Effector memory CD8-positive, alpha-beta T cell (primary cell): ENCODE data around the gene SIX1.

Experiments used
- ATAC-seq: fragments of 150-1000 bp; cut with Tn5 transposase; replicated peaks from 2 replicates; pipeline ENCODE4 v1.10.0; 2021; ENCODE audit warnings: mild to moderate bottlenecking, moderate library complexity
- DNase-seq, 3 experiments: peaks; one replicate each; pipeline ENCODE4 v3.0.0; 2021
- H3K27ac Mint-ChIP-seq, 2 donors: one replicate each; pipeline ENCODE4 v1.8.0; 2022; ENCODE audit warnings: mild to moderate bottlenecking in 2 of 2, mixed read lengths in 2 of 2, moderate library complexity in 2 of 2
- H3K27me3 Mint-ChIP-seq, 2 donors: one replicate each; pipeline ENCODE4 v1.8.0; 2022; ENCODE audit warnings: mixed read lengths in 2 of 2
- H3K36me3 Mint-ChIP-seq: one replicate; pipeline ENCODE4 v1.8.0; 2022; ENCODE audit warnings: mild to moderate bottlenecking, moderate library complexity, mixed read lengths; ENCODE audit not compliant: insufficient read depth
- H3K4me1 Mint-ChIP-seq, 2 donors: one replicate each; pipeline ENCODE4 v1.8.0; 2022; ENCODE audit warnings: low read depth in 2 of 2, mixed read lengths in 2 of 2
- H3K4me3 Mint-ChIP-seq, 2 donors: one replicate each; pipeline ENCODE4 v1.8.0; 2022; ENCODE audit warnings: mild to moderate bottlenecking in 2 of 2, mixed read lengths in 2 of 2, moderate library complexity in 2 of 2
- H3K9me3 Mint-ChIP-seq, 2 donors: one replicate each; pipeline ENCODE4 v1.8.0; 2022; ENCODE audit warnings: mixed read lengths in 2 of 2

The SIX1 gene

DNA sequence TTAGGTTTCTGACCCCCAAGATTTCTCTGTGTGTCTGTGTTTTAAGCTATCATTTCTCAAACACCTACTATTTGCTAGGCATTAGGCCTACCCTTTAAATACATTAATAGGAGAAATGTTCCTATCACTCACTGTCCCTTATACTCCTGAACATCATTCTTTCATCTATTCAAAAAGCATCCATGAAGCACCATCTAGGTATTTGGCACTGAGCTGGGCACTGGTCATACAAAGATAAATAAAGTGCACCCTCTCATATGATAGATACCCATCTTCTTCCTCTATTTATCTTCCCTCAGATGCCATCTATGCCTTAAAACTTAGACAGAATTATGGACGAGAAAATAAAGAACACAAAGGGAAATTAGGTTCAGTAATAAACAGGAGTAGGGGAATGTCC is 20.4 kb downstream of the SIX1 start:
- ATAC-seq (no peak), DNase-seq (no peak)
- Mint-ChIP-seq H3K27me3 (peaks cover 6 to 16% of the 10 kb centered on the region in 2 donors), H3K9me3 (no peaks in the 10 kb centered on the region), H3K27ac (no peak overlapping the region), H3K36me3 (peaks cover 3% of the 10 kb centered on the region), H3K4me1 (peaks cover 10 to 12% of the 10 kb centered on the region in 2 donors), H3K4me3 (no peak overlapping the region)

DNA sequence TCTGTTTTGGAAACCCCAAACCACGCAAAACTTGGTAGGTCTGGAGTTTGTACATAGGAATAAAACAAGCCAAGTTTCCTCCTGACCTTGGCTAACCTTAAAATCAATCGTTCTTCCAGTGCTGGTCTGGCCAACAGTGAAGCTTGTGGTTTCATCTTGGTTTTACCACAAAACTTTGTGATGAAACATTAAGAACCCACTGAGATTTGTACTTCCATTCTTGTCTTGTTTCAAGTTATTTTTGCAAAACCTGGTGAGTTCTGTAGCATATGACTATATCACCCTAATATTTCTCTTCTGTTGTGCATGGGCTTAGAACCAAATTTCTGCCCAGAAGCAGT is 26.4 kb downstream of the SIX1 start:
- H3K27me3 Mint-ChIP-seq: peaks cover 19 to 48% of the 10 kb centered on the region in 2 donors
- DNase-seq (no peak), ATAC-seq (no peak)
- H3K4me3 Mint-ChIP-seq: no peak overlapping the region
- H3K4me1 Mint-ChIP-seq: no peaks in the 10 kb centered on the region
- H3K36me3 Mint-ChIP-seq: no peaks in the 10 kb centered on the region
- H3K27ac Mint-ChIP-seq: no peak overlapping the region
- no peaks in the 10 kb centered on the region for H3K9me3 Mint-ChIP-seq

DNA sequence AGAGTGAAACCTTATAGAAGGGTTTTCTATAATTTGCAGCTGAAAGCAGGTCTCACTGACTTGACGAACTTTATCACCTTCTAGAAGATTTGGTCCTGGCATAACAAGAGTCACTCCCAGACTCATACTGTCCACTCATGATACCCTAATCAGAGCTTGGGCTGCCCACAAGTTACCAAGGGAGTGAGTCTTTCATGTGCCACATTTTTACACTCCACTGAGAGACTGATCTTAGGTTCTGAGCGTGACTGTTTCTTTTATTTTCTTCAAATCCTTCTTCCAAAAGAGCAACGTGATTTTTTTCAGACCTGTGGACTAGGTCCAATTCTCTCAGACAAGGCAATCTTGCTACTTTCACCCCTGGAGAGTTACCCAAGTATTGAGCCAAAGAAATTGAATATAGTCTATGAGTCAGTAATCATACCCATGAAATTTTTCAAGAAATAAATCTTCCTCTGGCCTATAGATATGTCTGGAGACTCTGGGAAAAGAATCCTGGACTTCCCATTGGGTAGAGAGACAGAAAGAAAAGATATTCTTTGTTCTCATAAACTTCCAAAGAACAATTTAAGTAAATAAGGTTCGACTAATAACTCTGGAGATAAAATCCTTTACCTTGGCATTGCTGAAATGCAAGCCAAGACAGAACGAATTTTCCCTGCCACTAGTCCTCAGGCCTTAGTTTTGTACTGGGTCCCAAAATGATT is 26.9 kb downstream of the SIX1 start:
- no peaks in the 10 kb centered on the region for H3K4me1 Mint-ChIP-seq
- no peak overlapping the region for H3K27ac Mint-ChIP-seq
- H3K4me3 Mint-ChIP-seq: no peak overlapping the region
- DNase-seq: no peak
- no peak for ATAC-seq
- no peaks in the 10 kb centered on the region for H3K36me3 Mint-ChIP-seq
- H3K9me3 Mint-ChIP-seq: no peaks in the 10 kb centered on the region
- peaks cover 19 to 48% of the 10 kb centered on the region in 2 donors for H3K27me3 Mint-ChIP-seq

DNA sequence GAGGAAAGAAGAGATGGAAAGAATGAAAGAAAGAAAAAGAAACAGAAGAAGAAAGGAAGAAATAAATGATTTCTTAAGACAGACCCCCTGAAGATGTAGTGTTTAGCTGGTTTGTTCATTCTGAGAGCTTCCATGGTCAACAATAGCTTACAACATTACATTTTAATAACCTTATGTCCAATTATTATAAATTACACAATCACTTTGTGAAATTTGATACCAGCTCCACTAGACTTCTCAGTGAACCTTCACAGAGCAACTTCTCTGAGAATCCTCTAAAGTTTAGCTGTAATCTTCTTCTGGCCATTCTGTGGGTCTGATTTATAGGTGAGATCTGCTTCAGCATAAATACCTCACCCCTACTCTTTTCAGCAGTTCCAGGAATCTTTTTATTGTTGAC is 27.9 kb downstream of the SIX1 start:
- no peaks in the 10 kb centered on the region for H3K36me3 Mint-ChIP-seq
- H3K27me3 Mint-ChIP-seq: peaks cover 19 to 48% of the 10 kb centered on the region in 2 donors
- H3K4me3 Mint-ChIP-seq: no peak overlapping the region
- no peaks in the 10 kb centered on the region for H3K9me3 Mint-ChIP-seq
- no peaks in the 10 kb centered on the region for H3K4me1 Mint-ChIP-seq
- no peak for DNase-seq
- H3K27ac Mint-ChIP-seq: no peak overlapping the region
- ATAC-seq: no peak

DNA sequence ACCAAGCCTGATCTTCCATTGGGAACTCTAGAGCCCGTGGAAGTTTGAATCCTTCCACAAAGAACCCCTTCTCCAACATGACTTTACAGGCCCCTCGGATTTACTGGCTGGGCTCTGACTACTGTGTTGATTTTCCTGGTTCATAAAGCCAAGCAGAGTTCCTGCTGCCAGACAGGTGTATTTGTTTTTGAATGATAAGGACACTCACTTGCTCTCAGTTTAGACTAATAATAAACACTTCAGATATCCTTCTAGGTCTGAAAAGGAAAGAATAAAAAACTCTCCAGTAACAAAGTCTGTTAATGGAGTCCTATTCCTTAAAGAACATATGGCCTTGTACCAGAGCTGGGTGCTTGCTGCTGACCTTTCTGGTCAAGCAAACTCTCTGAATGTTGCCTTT is 31.0 kb downstream of the SIX1 start:
- DNase-seq: no peak
- Mint-ChIP-seq H3K4me1 (no peaks in the 10 kb centered on the region), H3K27me3 (peaks cover 23 to 38% of the 10 kb centered on the region in 2 donors), H3K4me3 (no peak overlapping the region), H3K9me3 (no peaks in the 10 kb centered on the region), H3K27ac (no peak overlapping the region), H3K36me3 (no peaks in the 10 kb centered on the region)
- ATAC-seq: no peak

DNA sequence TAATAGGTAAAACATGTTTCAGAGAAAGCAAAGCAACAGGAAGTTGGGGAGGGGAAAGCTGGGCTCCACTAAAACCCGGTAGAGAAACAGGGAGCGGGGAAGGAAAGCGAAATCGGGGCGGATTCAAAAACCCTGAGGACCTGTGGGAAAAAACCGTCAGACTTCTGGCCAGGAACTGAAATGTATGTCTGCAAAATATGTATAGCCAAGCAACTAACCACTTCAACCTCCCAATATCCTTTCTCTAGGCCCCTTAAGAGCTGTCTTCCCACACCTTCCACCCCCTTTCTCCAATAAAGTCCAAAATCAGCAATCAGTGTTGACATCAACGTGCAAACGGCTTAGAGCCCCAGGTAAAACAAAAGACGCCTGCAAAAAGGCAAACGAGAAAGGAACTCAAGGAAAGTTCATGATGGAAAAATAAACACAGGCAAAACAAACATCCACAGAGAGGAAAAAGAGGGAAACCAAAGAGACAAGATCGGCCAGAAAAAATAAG is 32.8 kb downstream of the SIX1 start:
- DNase-seq (no peak), ATAC-seq (no peak)
- no peaks in the 10 kb centered on the region for H3K4me1 Mint-ChIP-seq
- no peak overlapping the region for H3K27ac Mint-ChIP-seq
- no peaks in the 10 kb centered on the region for H3K36me3 Mint-ChIP-seq
- no peaks in the 10 kb centered on the region for H3K9me3 Mint-ChIP-seq
- peaks cover 20 to 24% of the 10 kb centered on the region in 2 donors for H3K27me3 Mint-ChIP-seq
- H3K4me3 Mint-ChIP-seq: no peak overlapping the region

DNA sequence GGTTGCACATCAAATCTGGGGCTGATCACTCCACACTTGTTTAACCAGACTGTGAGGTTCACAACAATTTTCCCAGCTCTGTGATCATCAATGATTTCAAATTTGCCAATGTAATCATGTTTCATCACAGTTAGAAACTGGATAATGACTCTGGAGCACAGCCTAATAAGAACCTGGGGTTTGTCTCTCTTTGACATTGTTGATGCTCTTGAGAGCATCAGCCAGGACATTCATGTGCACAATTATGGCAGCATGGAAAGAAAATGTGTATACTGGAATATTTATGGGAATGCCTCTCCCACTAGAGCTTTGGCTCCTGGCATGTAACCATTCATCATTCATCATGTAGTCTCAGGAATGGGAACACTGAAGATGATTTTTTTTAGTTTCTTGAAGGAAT is 47.0 kb downstream of the SIX1 start:
- Mint-ChIP-seq H3K9me3 (no peaks in the 10 kb centered on the region), H3K27me3 (peaks cover 38 to 45% of the 10 kb centered on the region in 2 donors), H3K4me3 (no peak overlapping the region), H3K27ac (no peak overlapping the region), H3K36me3 (no peaks in the 10 kb centered on the region), H3K4me1 (no peaks in the 10 kb centered on the region)
- no peak for ATAC-seq
- DNase-seq: no peak

DNA sequence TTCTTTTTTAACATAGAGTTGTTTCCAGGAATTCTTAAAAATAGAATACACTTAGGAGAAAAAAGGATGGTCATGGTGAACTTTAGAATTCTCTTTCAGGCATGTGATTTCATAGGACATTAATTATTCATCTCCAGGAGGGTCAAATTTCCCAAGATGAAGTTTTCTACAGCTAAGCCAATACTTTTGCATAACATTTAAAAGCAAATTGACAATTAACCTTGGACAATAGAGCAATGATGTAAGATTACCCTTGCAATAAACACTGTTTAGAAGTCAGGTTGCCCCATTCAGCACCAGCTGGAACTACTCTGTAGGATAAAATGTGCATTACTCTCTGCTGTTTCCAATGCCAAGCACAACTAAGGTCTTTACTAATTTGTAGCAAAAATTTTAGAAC is 49.5 kb downstream of the SIX1 start:
- no peaks in the 10 kb centered on the region for H3K9me3 Mint-ChIP-seq
- ATAC-seq: no peak
- H3K36me3 Mint-ChIP-seq: no peaks in the 10 kb centered on the region
- no peak overlapping the region for H3K4me3 Mint-ChIP-seq
- peaks cover 48 to 56% of the 10 kb centered on the region in 2 donors for H3K27me3 Mint-ChIP-seq
- no peak overlapping the region for H3K27ac Mint-ChIP-seq
- no peaks in the 10 kb centered on the region for H3K4me1 Mint-ChIP-seq
- DNase-seq: no peak

DNA sequence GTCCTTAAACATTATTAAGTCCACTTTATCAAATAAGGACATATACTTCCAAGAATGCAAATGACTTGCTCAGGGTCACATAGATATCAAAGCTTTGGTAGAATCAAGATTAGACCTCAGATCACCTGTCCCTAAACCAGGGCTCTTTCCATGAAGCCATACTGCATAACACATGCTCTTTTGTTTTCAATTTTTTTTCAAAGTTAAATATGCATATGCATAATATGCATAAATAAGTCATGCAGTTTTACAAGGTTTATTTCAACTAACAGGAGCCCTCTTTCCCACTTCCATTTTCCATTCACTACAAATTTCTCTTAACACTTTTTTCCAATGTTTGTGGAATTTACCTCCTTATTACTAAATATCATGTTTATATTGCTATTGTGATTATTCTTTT is 53.1 kb downstream of the SIX1 start:
- no peak overlapping the region for H3K4me3 Mint-ChIP-seq
- H3K9me3 Mint-ChIP-seq: no peaks in the 10 kb centered on the region
- no peaks in the 10 kb centered on the region for H3K4me1 Mint-ChIP-seq
- no peak overlapping the region for H3K27ac Mint-ChIP-seq
- H3K27me3 Mint-ChIP-seq: peaks cover 29 to 33% of the 10 kb centered on the region in 2 donors
- no peaks in the 10 kb centered on the region for H3K36me3 Mint-ChIP-seq
- no peak for DNase-seq
- ATAC-seq: no peak

DNA sequence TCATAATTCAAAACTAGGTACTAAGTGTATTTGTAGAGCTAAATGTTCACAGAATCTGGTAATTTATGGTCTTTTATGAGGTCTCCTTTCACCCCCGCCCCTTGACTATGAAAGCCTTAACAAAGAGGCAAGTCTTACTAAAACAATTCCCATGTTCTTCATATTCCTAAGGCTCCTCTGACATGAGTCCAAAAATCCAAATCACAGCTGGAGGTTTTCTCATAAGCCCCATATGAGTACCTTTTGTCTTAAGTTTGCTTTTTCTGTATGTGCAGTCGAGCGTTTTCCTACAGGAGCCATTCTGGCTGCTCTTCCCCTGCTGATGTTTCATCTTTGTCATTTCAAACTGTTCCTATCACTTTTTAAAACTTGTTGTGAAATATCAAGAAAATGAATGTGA is 55.2 kb downstream of the SIX1 start:
- Mint-ChIP-seq H3K9me3 (no peaks in the 10 kb centered on the region), H3K4me3 (no peak overlapping the region), H3K4me1 (no peaks in the 10 kb centered on the region), H3K27me3 (peaks cover 28 to 33% of the 10 kb centered on the region in 2 donors), H3K36me3 (no peaks in the 10 kb centered on the region), H3K27ac (no peak overlapping the region)
- DNase-seq: no peak
- no peak for ATAC-seq
